Hepatocyte (in vitro differentiated cells): ENCODE data around the gene PCDHB16. TPM values are rescaled to one million over a fixed set of nuclear protein-coding genes. Genes with fewer than 3 reads are reported as not detected.
"Not testable (repeated sequence)": the region's sequence is repeated elsewhere in the genome, so short reads cannot be mapped to it uniquely, and the experiment has no call there.

Experiments used
- DNase-seq: peaks from one replicate; pipeline ENCODE4 v3.0.0-alpha.2; 2016; ENCODE audit warnings: low spot score
- H2AFZ ChIP-seq: fragments of 200-600 bp; sonication (generic); 2 replicates; pipeline ENCODE4 v1.6.0; 2016; ENCODE audit warnings: antibody characterized with exemption, mild to moderate bottlenecking
- H3K27ac ChIP-seq: fragments of 200-600 bp; sonication (generic); 2 replicates; pipeline ENCODE4 v1.5.1; 2016; ENCODE audit warnings: mild to moderate bottlenecking
- H3K27me3 ChIP-seq: fragments of 200-600 bp; sonication (generic); 2 replicates; pipeline ENCODE4 v1.6.1; 2016
- H3K36me3 ChIP-seq: fragments of 200-600 bp; sonication (generic); replicated peaks from 2 replicates; pipeline ENCODE4 v1.5.1; 2016; ENCODE audit warnings: low read depth; ENCODE audit not compliant: insufficient read depth
- H3K4me1 ChIP-seq: fragments of 200-600 bp; sonication (generic); 2 replicates; pipeline ENCODE4 v1.5.1; 2016; ENCODE audit warnings: mild to moderate bottlenecking, moderate library complexity; ENCODE audit not compliant: insufficient read depth
- H3K4me2 ChIP-seq: fragments of 200-600 bp; sonication (generic); 2 replicates; pipeline ENCODE4 v1.6.0; 2016
- H3K4me3 ChIP-seq: fragments of 200-600 bp; sonication (generic); 2 replicates; pipeline ENCODE4 v1.5.1; 2016; ENCODE audit warnings: mild to moderate bottlenecking
- H3K79me2 ChIP-seq: fragments of 200-600 bp; sonication (generic); 2 replicates; pipeline ENCODE4 v1.6.0; 2017; ENCODE audit warnings: mild to moderate bottlenecking
- H3K9me2 ChIP-seq: fragments of 200-600 bp; sonication (generic); replicated peaks from 2 replicates; pipeline ENCODE4 v1.6.0; 2017; ENCODE audit warnings: mild to moderate bottlenecking; ENCODE audit not compliant: insufficient read depth
- H3K9me3 ChIP-seq: fragments of 200-600 bp; sonication (generic); 2 replicates; pipeline ENCODE4 v1.5.1; 2016; ENCODE audit warnings: low read depth, mild to moderate bottlenecking
- H4K20me1 ChIP-seq: fragments of 200-600 bp; sonication (generic); 2 replicates; pipeline ENCODE4 v1.6.0; 2016; ENCODE audit warnings: mild to moderate bottlenecking; ENCODE audit not compliant: insufficient read depth, poor library complexity, severe bottlenecking
- CTCF ChIP-seq: fragments of 200-600 bp; sonication (generic); IDR thresholded peaks from 2 replicates; pipeline ENCODE4 v1.5.1; 2016; ENCODE audit warnings: antibody characterized with exemption, mild to moderate bottlenecking; ENCODE audit not compliant: poor library complexity
- EZH2 ChIP-seq: fragments of 200-600 bp; sonication (generic); IDR thresholded peaks from 2 replicates; pipeline ENCODE4 v1.6.1; 2016; ENCODE audit warnings: antibody characterized with exemption, mild to moderate bottlenecking, borderline replicate concordance
- EZH2phosphoT487 ChIP-seq: fragments of 200-600 bp; sonication (generic); IDR thresholded peaks from one replicate; pipeline ENCODE4 v1.6.1; 2018; ENCODE audit warnings: antibody characterized with exemption, mild to moderate bottlenecking, low read depth, moderate library complexity; ENCODE audit not compliant: unreplicated experiment, severe bottlenecking
- WGBS: methylation state at CpG from one replicate; pipeline ENCODE4 v1.1.6; 2016; ENCODE audit warnings: low lambda C conversion rate; ENCODE audit errors: missing lambda C conversion rate; 5-methylcytosine and 5-hydroxymethylcytosine counted together
- polyA plus RNA-seq: library from polyadenylated mRNA; unstranded; fragments of >200 nt; fragmentation: Nextera tagmentation; extraction: Ambion mirVana; gene quantifications from 2 replicates; pipeline ENCODE4 v1.2.1, GENCODE V29; 2016
- total RNA-seq: library from RNA; depleted of rRNA; stranded (reverse); fragments of >200 nt; gene quantifications from 2 replicates; pipeline ENCODE4 v1.2.3, GENCODE V29; 2014

The PCDHB16 gene
- total and polyA plus RNA-seq, 2 experiments from 2014 or later: 3.3 to 3.4 TPM

GRCh38 chr5:141175933-141176332, 6.3 kb upstream of the PCDHB16 start:
- H3K27me3 ChIP-seq: no peaks in the 10 kb centered on the region
- no peak overlapping the region for H3K4me2 ChIP-seq
- 97% methylated on average over 1 of the region's 1 CpG for WGBS
- no peak for TF ChIP-seq CTCF
- TF ChIP-seq EZH2phosphoT487: no peak
- TF ChIP-seq EZH2: no peak
- DNase-seq: no peak
- H3K27ac ChIP-seq: no peak overlapping the region
- H3K9me3 ChIP-seq: peaks cover 10% of the 10 kb centered on the region
- no peak overlapping the region for H3K4me3 ChIP-seq
- H4K20me1 ChIP-seq: no peaks in the 10 kb centered on the region
- no peaks in the 10 kb centered on the region for H3K4me1 ChIP-seq
- no peaks in the 10 kb centered on the region for H3K9me2 ChIP-seq
- H3K79me2 ChIP-seq: no peaks in the 10 kb centered on the region
- no peaks in the 10 kb centered on the region for H3K36me3 ChIP-seq
- H2AFZ ChIP-seq: no peak overlapping the region

GRCh38 chr5:141177577-141178191, 4.5 kb upstream of the PCDHB16 start, which contains the start of gene PCDHB8:
Gene PCDHB8 (plus strand): TSS chr5:141177790. CDS start chr5:141178035, 245 bp downstream.
- H3K27me3 ChIP-seq, H3K36me3 ChIP-seq, H3K4me2 ChIP-seq, H3K4me3 ChIP-seq, H3K79me2 ChIP-seq, H2AFZ ChIP-seq, H3K9me2 ChIP-seq, H3K4me1 ChIP-seq, H4K20me1 ChIP-seq, DNase-seq, H3K27ac ChIP-seq: not testable (repeated sequence)
- peaks cover 10% of the 10 kb centered on the region for H3K9me3 ChIP-seq
- WGBS: 75% methylated on average over 14 of the region's 18 CpGs

- not testable (repeated sequence) for H2AFZ ChIP-seq, H3K27me3 ChIP-seq, H3K36me3 ChIP-seq, H3K4me1 ChIP-seq, H4K20me1 ChIP-seq, H3K4me2 ChIP-seq, H3K4me3 ChIP-seq, H3K79me2 ChIP-seq, DNase-seq, H3K9me2 ChIP-seq, H3K27ac ChIP-seq
- 93% methylated on average over 22 of the region's 39 CpGs for whole genome bisulfite sequencing
- H3K9me3 ChIP-seq: peaks cover 10% of the 10 kb centered on the region
Observed at GRCh38 chr5:141179371-141179770, 2.8 kb upstream of the PCDHB16 start.

- 96% methylated on average over 22 of the region's 32 CpGs for WGBS
- not testable (repeated sequence) for H3K27me3 ChIP-seq, H3K9me2 ChIP-seq, H4K20me1 ChIP-seq, H2AFZ ChIP-seq, H3K79me2 ChIP-seq, H3K4me3 ChIP-seq, DNase-seq, H3K36me3 ChIP-seq, H3K27ac ChIP-seq, H3K4me2 ChIP-seq, H3K4me1 ChIP-seq
- H3K9me3 ChIP-seq: peaks cover 10% of the 10 kb centered on the region
Observed at GRCh38 chr5:141179876-141180275, 2.3 kb upstream of the PCDHB16 start.

GRCh38 chr5:141180313-141180712, 1.9 kb upstream of the PCDHB16 start:
- Histone ChIP-seq H3K4me2 (no peak overlapping the region), H3K27ac (no peak overlapping the region), H3K9me2 (no peaks in the 10 kb centered on the region), H3K27me3 (no peaks in the 10 kb centered on the region), H3K4me3 (no peak overlapping the region), H4K20me1 (no peaks in the 10 kb centered on the region), H3K9me3 (peaks cover 10% of the 10 kb centered on the region), H3K36me3 (no peaks in the 10 kb centered on the region), H3K4me1 (no peaks in the 10 kb centered on the region), H3K79me2 (no peaks in the 10 kb centered on the region), H2AFZ (no peak overlapping the region)
- no peak for TF ChIP-seq CTCF
- no peak for DNase-seq
- 90% methylated on average over 1 of the region's 1 CpG for WGBS

- H4K20me1 ChIP-seq, H3K9me2 ChIP-seq, H2AFZ ChIP-seq, H3K4me2 ChIP-seq, H3K9me3 ChIP-seq, H3K79me2 ChIP-seq, H3K27me3 ChIP-seq, H3K27ac ChIP-seq, H3K4me3 ChIP-seq, DNase-seq, H3K4me1 ChIP-seq, H3K36me3 ChIP-seq: not testable (repeated sequence)
- WGBS: 98% methylated on average over 38 of the region's 69 CpGs
Observed at GRCh38 chr5:141184117-141184855, 2.1 kb downstream of the PCDHB16 start.
